Parathyroid adenoma (tissue), 2 donors: ENCODE data around the gene ATXN7.

Source experiments
- H2AFZ ChIP-seq: fragments of 300-600 bp; sonication (generic); one replicate; pipeline ENCODE4 v1.7.0; 2017; ENCODE audit warnings: antibody characterized with exemption, mild to moderate bottlenecking
- H3K27ac ChIP-seq: fragments of 300-600 bp; sonication (generic); one replicate; pipeline ENCODE4 v1.7.0; 2017
- H3K27me3 ChIP-seq: fragments of 300-600 bp; sonication (generic); one replicate; pipeline ENCODE4 v1.7.0; 2017; ENCODE audit warnings: low read length; ENCODE audit not compliant: control insufficient read depth, insufficient read depth
- H3K36me3 ChIP-seq: fragments of 300-600 bp; sonication (generic); one replicate; pipeline ENCODE4 v1.7.0; 2017; ENCODE audit warnings: low read length; ENCODE audit not compliant: control insufficient read depth, insufficient read depth
- H3K4me1 ChIP-seq: fragments of 300-600 bp; sonication (generic); one replicate; pipeline ENCODE4 v1.7.0; 2017; ENCODE audit warnings: control low read depth
- H3K4me2 ChIP-seq: fragments of 300-600 bp; sonication (generic); one replicate; pipeline ENCODE4 v1.7.0; 2017; ENCODE audit warnings: low read length
- H3K4me3 ChIP-seq: fragments of 300-600 bp; sonication (generic); one replicate; pipeline ENCODE4 v1.7.0; 2017; ENCODE audit warnings: low read depth, low read length
- H3K79me2 ChIP-seq: fragments of 300-600 bp; sonication (generic); one replicate; pipeline ENCODE4 v1.7.0; 2017; ENCODE audit warnings: control low read depth
- H3K9ac ChIP-seq: fragments of 300-600 bp; sonication (generic); one replicate; pipeline ENCODE4 v1.7.0; 2017; ENCODE audit warnings: mild to moderate bottlenecking
- H3K9me3 ChIP-seq: fragments of 300-600 bp; sonication (generic); one replicate; pipeline ENCODE4 v1.7.0; 2017; ENCODE audit warnings: low read length; ENCODE audit not compliant: control insufficient read depth
- CTCF ChIP-seq: fragments of 300-600 bp; sonication (generic); IDR thresholded peaks from one replicate; pipeline ENCODE4 v1.7.0; 2017; ENCODE audit warnings: antibody characterized with exemption, mild to moderate bottlenecking
- donor health status: primary hyperparathyroidism.

Gene ATXN7

GRCh38 chr3:64047787-64048186 is 184.1 kb downstream of the ATXN7 start:
- Histone ChIP-seq H3K9me3 (no peaks in the 10 kb centered on the region), H2AFZ (no peak overlapping the region), H3K4me2 (no peak overlapping the region), H3K79me2 (no peaks in the 10 kb centered on the region), H3K4me3 (no peak overlapping the region), H3K27me3 (no peaks in the 10 kb centered on the region), H3K4me1 (no peaks in the 10 kb centered on the region), H3K9ac (no peak overlapping the region), H3K36me3 (no peaks in the 10 kb centered on the region), H3K27ac (no peak overlapping the region)
- no peak for TF ChIP-seq CTCF

GRCh38 chr3:64048631-64049061 is 185.0 kb downstream of the ATXN7 start:
- Histone ChIP-seq H3K9ac (no peak overlapping the region), H3K4me2 (no peak overlapping the region), H3K9me3 (no peaks in the 10 kb centered on the region), H3K27ac (no peak overlapping the region), H3K4me3 (no peak overlapping the region), H3K4me1 (peaks cover 2% of the 10 kb centered on the region), H2AFZ (no peak overlapping the region), H3K36me3 (no peaks in the 10 kb centered on the region), H3K27me3 (no peaks in the 10 kb centered on the region), H3K79me2 (no peaks in the 10 kb centered on the region)
- TF ChIP-seq CTCF = no peak

- Histone ChIP-seq H3K27me3 (no peaks in the 10 kb centered on the region), H3K4me2 (no peak overlapping the region), H3K9me3 (no peaks in the 10 kb centered on the region), H3K79me2 (no peaks in the 10 kb centered on the region), H2AFZ (no peak overlapping the region), H3K9ac (no peak overlapping the region), H3K4me1 (peaks cover 6% of the 10 kb centered on the region), H3K4me3 (no peak overlapping the region), H3K36me3 (no peaks in the 10 kb centered on the region), H3K27ac (no peak overlapping the region)
- TF ChIP-seq CTCF = no peak
Measured at GRCh38 chr3:64049136-64049535, 185.5 kb downstream of the ATXN7 start.

- Histone ChIP-seq H3K27me3 (no peaks in the 10 kb centered on the region), H3K9me3 (no peaks in the 10 kb centered on the region), H3K36me3 (no peaks in the 10 kb centered on the region), H3K79me2 (no peaks in the 10 kb centered on the region), H3K4me2 (no peak overlapping the region), H3K4me3 (no peak overlapping the region), H2AFZ (no peak overlapping the region), H3K27ac (no peak overlapping the region), H3K4me1 (peaks cover 6% of the 10 kb centered on the region), H3K9ac (no peak overlapping the region)
- TF ChIP-seq CTCF = no peak
Measured at GRCh38 chr3:64049832-64050231, 186.2 kb downstream of the ATXN7 start.
